B cell (primary cell): ENCODE results near the gene PHLDB2.

Experiments used
- EZH2 ChIP-seq: IDR thresholded peaks from 2 replicates; pipeline ENCODE4 v1.6.1; 2012; ENCODE audit warnings: borderline replicate concordance, low read depth, mild to moderate bottlenecking, moderate library complexity, low read length; ENCODE audit not compliant: insufficient read depth, poor library complexity, severe bottlenecking
- TF ChIP-seq, protein P1 (sequence below): fragments of 200-600 bp; IDR thresholded peaks from one replicate; pipeline ENCODE4 v1.8.0; 2022; ENCODE audit warnings: antibody characterized with exemption, mild to moderate bottlenecking

DNA sequence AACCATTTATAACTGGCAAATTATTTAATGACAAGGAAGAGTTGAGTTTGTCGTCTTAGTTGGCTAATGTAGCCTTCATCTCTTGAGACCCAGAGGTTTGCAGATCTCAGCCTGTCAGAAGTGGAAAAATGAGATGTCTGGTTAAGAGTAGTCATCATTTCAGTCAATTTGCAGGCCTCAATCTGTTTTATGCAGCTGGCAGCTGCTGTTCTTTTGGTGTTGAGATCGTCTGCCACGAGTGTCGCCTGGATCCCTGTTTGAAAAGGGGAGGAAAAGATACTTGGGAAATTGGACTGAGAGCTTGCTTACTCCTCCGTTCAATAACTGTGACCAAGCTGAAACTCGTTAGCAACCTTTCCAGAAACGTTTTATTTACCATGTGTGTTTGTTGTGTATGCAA is 2.3 kb downstream of the PHLDB2 start:
- TF ChIP-seq, protein P1, sequence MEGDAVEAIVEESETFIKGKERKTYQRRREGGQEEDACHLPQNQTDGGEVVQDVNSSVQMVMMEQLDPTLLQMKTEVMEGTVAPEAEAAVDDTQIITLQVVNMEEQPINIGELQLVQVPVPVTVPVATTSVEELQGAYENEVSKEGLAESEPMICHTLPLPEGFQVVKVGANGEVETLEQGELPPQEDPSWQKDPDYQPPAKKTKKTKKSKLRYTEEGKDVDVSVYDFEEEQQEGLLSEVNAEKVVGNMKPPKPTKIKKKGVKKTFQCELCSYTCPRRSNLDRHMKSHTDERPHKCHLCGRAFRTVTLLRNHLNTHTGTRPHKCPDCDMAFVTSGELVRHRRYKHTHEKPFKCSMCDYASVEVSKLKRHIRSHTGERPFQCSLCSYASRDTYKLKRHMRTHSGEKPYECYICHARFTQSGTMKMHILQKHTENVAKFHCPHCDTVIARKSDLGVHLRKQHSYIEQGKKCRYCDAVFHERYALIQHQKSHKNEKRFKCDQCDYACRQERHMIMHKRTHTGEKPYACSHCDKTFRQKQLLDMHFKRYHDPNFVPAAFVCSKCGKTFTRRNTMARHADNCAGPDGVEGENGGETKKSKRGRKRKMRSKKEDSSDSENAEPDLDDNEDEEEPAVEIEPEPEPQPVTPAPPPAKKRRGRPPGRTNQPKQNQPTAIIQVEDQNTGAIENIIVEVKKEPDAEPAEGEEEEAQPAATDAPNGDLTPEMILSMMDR, result no peak
- no peak for TF ChIP-seq EZH2
